Hematopoietic multipotent progenitor cell treated with erythropoietin and hydrocortisone succinate and interleukin-3 and kit ligand, for 17 days (in vitro differentiated cells): ENCODE results near the gene LPP.

Source experiments
- DNase-seq: peaks from one replicate; pipeline ENCODE4 v3.0.0-alpha.2; 2015; ENCODE audit warnings: low spot score

Gene LPP

GRCh38 chr3:188926741-188927511 is 773.0 kb downstream of the LPP start:
- no peak for DNase-seq

GRCh38 chr3:188927971-188928370 is 774.0 kb downstream of the LPP start:
- no peak for DNase-seq

GRCh38 chr3:188929137-188929536 is 775.2 kb downstream of the LPP start:
- no peak for DNase-seq

GRCh38 chr3:188931036-188931435 is 777.1 kb downstream of the LPP start:
- DNase-seq: no peak

GRCh38 chr3:188931531-188931930 is 777.6 kb downstream of the LPP start:
- DNase-seq: no peak

GRCh38 chr3:188934989-188935388 is 781.0 kb downstream of the LPP start:
- no peak for DNase-seq

GRCh38 chr3:188936597-188937107 is 782.7 kb downstream of the LPP start:
- DNase-seq: no peak

GRCh38 chr3:188937389-188937788 is 783.4 kb downstream of the LPP start:
- no peak for DNase-seq

GRCh38 chr3:188938999-188939398 is 785.0 kb downstream of the LPP start:
- DNase-seq: no peak

GRCh38 chr3:188939814-188940572 is 786.0 kb downstream of the LPP start:
- DNase-seq: no peak
